Activated CD4-positive, CD25-positive, alpha-beta regulatory T cell (primary cell): Measurements from ENCODE around the gene PIGN.
"Not testable (repeated sequence)": the region's sequence is repeated elsewhere in the genome, so short reads cannot be mapped to it uniquely, and the experiment has no call there.

ENCODE experiments used
- DNase-seq, 4 experiments: peaks; one replicate each; lab custom pipeline; 2025; lab: John Stamatoyannopoulos, UW

Gene PIGN

DNA sequence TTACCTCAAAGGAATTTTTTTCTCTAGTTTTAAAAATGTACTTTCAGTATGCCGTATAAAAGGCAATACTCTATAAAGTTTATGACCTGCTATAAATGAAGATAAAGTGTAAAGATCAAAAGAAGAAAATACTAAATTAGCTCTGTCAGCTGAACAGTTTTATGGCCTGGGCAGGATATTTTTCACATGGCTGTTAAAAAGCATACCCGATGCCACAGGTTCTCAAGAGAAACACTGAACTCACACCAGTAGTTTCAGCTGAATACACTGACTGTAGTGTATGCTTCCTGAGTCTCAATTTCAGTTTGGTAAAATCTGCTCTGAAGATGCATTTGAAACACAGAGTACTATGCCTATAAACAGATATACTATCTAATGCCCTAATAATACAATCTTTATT, 126.0 kb downstream of the PIGN start:
- DNase-seq = no peak

- no peak for DNase-seq
These were observed 131.8 kb downstream of the PIGN start for GRCh38 chr18:62054929-62055498.

DNA sequence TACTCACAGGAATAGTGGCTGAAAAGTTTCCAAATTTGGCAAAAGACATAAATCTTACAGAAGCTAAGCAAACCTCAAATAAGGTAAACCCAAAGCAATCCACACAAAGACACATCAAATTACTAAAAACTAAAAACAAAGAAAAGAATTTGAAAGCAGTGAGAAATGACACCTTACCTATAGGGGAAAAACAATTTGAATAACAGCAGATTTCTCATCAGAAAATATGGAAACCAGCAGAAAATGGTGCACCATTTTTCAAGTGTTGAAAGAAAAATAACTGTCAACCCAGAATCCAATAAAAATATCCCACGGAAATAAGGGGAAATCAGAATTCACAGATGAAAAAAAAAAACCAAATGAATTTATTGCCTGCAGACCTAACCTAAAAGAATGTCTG, 138.6 kb downstream of the PIGN start:
- DNase-seq = no peak

GRCh38 chr18:62045316-62045715, 141.5 kb downstream of the PIGN start:
- DNase-seq = no peak

- no peak for DNase-seq
These were observed 142.3 kb downstream of the PIGN start for GRCh38 chr18:62044490-62045000.

DNA sequence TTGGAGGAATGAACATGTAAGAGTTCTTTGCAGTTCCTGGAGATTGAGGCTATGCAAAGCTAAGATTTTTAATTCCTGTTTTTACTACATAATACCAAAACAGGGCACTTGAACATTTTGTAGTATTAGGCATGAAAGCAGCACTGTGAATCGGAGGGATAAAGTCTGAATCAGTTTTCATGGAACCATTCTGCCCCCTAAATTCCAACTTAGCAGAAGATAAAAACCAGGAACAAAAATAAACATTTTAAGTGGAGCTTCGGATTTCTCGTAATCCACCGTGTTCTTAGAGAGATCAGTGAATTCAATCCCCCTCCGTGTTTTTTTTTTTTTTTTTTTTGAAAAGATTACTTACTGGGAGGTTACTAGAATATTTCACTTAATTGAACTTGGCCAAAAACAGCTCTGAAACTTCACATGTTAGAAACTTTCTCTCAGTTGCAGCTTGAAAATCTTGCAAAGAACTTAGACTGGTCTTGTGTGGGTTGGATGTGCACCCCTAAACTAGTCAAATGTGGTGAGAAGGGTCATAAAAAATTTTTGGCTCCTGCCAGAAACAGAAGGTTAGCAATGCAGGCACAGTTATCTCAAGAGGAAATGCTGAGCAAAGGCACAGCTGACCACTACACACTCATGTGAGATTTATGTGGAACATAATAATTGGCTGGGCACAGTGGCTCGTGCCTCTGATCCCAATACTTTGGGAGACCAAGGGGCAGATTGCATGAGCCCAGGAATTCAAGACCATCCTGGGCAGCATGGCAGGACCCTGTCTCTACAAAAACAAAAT, 148.7 kb downstream of the PIGN start:
- no peak for DNase-seq

DNA sequence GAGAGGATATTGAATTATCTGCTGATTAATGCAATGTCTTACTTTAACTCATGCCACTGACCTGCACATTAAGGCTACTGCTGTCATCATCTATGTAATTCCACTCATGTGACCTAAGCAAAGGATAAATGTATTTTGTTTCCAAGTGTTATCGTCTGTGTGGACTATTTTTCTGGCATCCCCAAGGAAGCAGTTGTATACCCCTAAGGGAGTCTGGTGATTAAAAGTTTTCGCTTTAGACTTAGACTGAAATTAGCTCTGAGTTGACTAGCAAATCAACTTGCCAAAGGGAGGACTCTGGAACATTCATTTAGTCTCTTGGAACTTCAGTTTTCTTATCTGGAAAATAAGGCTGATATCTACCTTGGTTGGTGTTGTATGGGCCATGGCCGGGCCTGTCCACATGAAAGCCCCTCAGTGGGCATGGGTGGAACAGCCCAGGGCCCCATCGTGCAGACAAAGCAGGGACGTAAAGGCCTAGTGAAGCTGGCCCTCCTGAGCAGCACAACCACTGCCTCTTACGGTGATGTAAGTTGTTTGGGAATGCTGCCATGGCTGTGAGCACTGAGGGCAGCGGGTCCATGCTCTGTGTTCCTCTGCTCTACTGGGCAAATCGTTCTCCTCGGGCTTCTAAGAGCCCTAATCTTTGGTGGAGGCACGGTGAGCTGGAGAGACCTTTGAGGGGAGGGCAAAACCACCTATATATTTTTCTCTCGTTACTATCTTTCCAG, 149.7 kb downstream of the PIGN start:
- DNase-seq = no peak

GRCh38 chr18:62034286-62034685, 152.6 kb downstream of the PIGN start:
- DNase-seq = not testable (repeated sequence)

DNA sequence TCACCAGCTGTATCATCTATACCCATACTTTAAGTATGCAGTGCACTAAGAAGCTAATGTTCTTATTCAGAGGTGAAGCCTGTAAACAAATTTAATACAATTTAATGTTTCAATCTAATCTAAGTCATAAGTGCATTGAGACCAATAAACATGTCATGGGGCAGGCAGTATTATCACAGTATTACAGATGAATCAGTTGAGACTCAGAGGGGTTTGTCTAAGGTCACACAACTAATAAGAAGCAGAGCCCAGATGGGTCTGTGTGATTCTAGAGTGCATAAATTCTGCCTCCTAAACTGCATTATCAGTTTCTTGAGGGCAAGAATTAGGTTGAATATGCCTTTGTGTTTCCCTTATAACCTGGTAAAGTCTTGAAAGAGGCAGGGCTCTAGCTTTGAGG, 153.1 kb downstream of the PIGN start:
- no peak for DNase-seq

- DNase-seq = no peak
These were observed 153.6 kb downstream of the PIGN start for GRCh38 chr18:62033207-62033606.

DNA sequence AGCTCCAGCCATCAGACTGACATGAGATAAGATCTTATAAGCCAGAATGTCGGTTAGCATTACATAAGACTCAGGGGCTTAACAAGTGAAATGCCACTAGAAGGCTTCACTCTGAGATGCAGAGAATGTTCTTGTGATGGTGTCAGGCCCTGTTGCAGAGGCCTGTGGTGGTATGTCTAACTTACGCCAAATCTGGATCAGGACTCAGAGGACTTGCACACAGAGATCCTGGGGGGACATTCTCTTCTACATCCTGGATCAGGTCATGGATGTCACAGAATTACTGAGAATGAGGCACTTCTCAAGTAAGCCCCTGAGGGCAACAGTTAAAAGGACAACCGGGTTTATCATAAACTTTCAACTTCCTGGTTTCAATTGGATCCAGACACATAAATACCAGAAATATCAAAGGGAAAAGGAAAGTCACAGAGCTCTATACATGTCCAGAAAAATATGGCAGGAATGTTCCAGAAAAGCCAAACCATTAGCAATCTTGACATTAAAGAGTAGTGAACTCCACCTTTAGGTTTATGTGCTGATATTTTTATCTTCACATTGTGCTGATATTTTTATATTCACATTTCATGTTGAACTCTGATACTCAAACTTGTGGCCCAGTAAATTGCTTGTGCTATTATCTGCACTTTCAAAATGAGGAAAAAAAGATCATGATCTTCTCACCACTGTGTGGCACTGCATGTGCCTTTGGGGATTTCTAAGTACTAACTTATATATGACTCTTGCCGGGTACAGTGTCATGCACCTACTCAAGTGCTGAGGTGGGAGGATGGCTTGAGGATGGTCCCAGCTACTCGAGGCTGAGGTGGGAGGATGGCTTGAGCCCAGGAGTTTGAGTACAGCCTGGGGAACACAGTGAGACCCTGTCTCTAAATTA, 156.5 kb downstream of the PIGN start:
- no peak for DNase-seq

DNA sequence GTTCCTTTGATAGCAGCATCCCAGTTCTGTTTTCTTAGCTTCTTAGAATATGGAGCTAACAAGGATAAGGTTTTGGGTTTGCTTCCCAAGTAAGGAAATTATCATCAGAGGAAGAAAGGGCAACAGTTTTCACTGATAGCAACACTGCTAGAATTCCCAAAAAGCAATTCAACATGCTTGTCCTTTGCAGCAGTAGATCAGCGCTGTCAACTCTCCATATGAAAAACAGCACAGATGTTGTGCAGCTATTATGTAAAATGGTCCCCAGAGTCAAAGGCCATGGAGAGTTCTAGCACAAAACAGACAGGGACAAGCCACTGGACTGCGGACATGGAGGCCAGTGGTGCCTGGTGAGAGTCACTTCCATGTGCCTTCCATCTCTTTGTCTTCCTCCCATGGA, 158.1 kb downstream of the PIGN start:
- DNase-seq = no peak

GRCh38 chr18:62027914-62028520, 158.8 kb downstream of the PIGN start:
- no peak for DNase-seq

DNA sequence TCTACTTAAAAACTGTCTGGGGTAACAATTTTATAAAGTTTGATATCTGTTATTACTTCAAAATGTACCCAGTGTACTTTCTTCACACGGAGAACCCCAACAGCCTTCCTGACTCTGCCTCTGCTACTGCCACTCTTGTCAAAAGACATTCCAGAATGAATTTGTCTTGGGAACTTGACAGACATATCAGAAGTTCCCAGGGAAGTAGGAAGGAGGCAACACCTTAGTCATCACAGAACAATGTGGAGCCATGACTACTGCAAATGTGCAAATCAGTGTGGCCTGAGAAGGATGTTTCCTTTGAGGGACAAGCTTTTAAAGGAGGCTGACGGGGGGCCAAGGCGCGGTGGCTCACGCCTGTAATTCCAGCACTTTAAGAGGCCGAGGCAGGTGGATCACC, 160.3 kb downstream of the PIGN start:
- DNase-seq = no peak

GRCh38 chr18:62024983-62025382, 161.9 kb downstream of the PIGN start:
- no peak for DNase-seq

DNA sequence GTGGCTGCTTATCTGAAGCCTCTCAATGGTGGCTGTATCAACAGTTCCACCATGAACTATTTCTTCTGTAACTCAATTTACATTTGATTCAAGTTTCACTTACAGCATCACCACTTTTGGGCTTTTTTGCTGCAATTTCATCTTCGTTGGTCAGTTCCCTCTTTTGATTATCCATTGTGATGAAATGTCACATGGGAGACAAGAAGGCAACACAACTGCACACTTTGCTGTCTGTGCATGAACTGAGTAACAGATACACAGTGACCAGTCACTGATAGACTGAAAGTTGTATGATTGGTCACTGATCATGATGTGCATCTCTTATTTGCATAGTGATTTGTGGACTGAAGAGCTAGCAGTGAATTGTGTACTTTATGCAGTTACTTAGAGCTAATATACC, 163.3 kb downstream of the PIGN start:
- DNase-seq = no peak

DNA sequence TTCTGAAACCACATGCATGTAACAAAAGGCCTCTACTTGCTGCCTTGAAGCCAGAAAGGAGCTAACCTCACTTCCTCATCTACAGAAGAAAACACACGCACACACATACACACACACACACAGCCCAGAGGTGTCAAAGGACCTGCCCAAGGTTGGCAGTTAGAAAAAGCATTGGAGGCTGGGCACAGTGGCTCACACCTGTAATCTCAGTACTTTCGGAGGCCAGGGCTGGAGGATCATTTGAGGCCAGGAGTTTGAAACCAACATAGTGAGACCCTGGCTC, 168.2 kb downstream of the PIGN start:
- DNase-seq = no peak

GRCh38 chr18:62018034-62018758, 168.7 kb downstream of the PIGN start:
- no peak for DNase-seq

- DNase-seq = no peak
These were observed 169.2 kb downstream of the PIGN start for GRCh38 chr18:62017618-62018017.

GRCh38 chr18:62011416-62011815, 175.4 kb downstream of the PIGN start:
- no peak for DNase-seq

- no peak for DNase-seq
These were observed 177.3 kb downstream of the PIGN start for GRCh38 chr18:62009521-62009920.
